H1 (cell line): ENCODE data around the gene CCSER2. TPM values are rescaled to one million over a fixed set of nuclear protein-coding genes. Genes with fewer than 3 reads are reported as not detected.

ENCODE experiments used
- CTCF ChIA-PET: fragments of 300-600 bp; sonication (Branson Sonifier 250); formaldehyde crosslinking; loops from one replicate; lab custom pipeline; 2021; ENCODE audit not compliant: partially characterized antibody; lab: Charles Lee
- POLR2A ChIA-PET: fragments of 300-600 bp; sonication (Branson Sonifier 250); formaldehyde crosslinking; loops from one replicate; lab custom pipeline; 2021; ENCODE audit warnings: inconsistent platforms; ENCODE audit not compliant: partially characterized antibody; lab: Charles Lee
- DNase-seq, 2 experiments: peaks; one replicate each; pipeline versions ENCODE4 v3.0.0 to v3.0.0-alpha.2; 2010 to 2022; ENCODE audit warnings: low spot score in 2 of 2, low read depth in 1 of 2, mixed read lengths in 1 of 2
- FAIRE-seq: peaks from 2 replicates; lab custom pipeline; 2011; peaks lifted over from hg19 to GRCh38; lab: Jason Lieb, UNC
- H2AFZ ChIP-seq: 2 replicates; pipeline ENCODE4 v1.8.1; 2012; ENCODE audit warnings: low read length, inconsistent platforms
- H2AK5ac ChIP-seq: 2 replicates; pipeline ENCODE4 v1.6.1; 2013; ENCODE audit warnings: low read depth, low read length
- H2BK120ac ChIP-seq: replicated peaks from 2 replicates; pipeline ENCODE3; 2013; ENCODE audit warnings: low read depth, low read length, inconsistent platforms
- H2BK12ac ChIP-seq: 2 replicates; pipeline ENCODE4 v1.6.1; 2013; ENCODE audit warnings: low read depth, low read length
- H2BK15ac ChIP-seq: 2 replicates; pipeline ENCODE4 v1.6.1; 2013; ENCODE audit warnings: low read length
- H2BK20ac ChIP-seq: 2 replicates; pipeline ENCODE4 v1.6.1; 2013; ENCODE audit warnings: low read length
- H2BK5ac ChIP-seq: 2 replicates; pipeline ENCODE4 v1.6.1; 2013; ENCODE audit warnings: low read depth, low read length
- H3K14ac ChIP-seq: 2 replicates; pipeline ENCODE4 v1.6.1; 2013; ENCODE audit warnings: inconsistent platforms; ENCODE audit not compliant: insufficient read length
- H3K18ac ChIP-seq: 2 replicates; pipeline ENCODE4 v1.6.1; 2013; ENCODE audit warnings: low read length; ENCODE audit errors: extremely low read depth
- H3K23ac ChIP-seq: 2 replicates; pipeline ENCODE4 v1.6.1; 2013; ENCODE audit warnings: inconsistent platforms; ENCODE audit not compliant: insufficient read length
- H3K23me2 ChIP-seq: 2 replicates; pipeline ENCODE4 v1.6.1; 2013; ENCODE audit warnings: low read depth, low read length
- H3K27ac ChIP-seq: 2 replicates; pipeline ENCODE4 v1.6.1; 2011; ENCODE audit warnings: low read depth, low read length, inconsistent platforms
- H3K27me3 ChIP-seq, 4 experiments: replicated peaks in 1 of 4; 1 replicate in 1 of 4; 2 replicates in 3 of 4; pipeline versions ENCODE4 v1.6.1 to v1.8.1; 2011 to 2013; ENCODE audit warnings: low read length in 3 of 4, mild to moderate bottlenecking in 3 of 4, inconsistent platforms in 2 of 4, mixed read lengths in 2 of 4, moderate library complexity in 1 of 4; ENCODE audit not compliant: control insufficient read depth in 3 of 4, insufficient read depth in 3 of 4; ENCODE audit errors: extremely low read depth in 1 of 4
- H3K36me3 ChIP-seq, 4 experiments: 2 replicates each; pipeline versions ENCODE4 v1.6.1 to v1.8.1; 2011 to 2013; ENCODE audit warnings: mild to moderate bottlenecking in 4 of 4, low read length in 3 of 4, moderate library complexity in 2 of 4, control low read depth in 1 of 4, inconsistent platforms in 1 of 4; ENCODE audit not compliant: insufficient read depth in 4 of 4, control insufficient read depth in 2 of 4
- H3K4ac ChIP-seq: replicated peaks from 2 replicates; pipeline ENCODE3; 2013; ENCODE audit warnings: low read length, low read depth, mixed read lengths, inconsistent platforms; ENCODE audit not compliant: insufficient read length
- H3K4me1 ChIP-seq, 4 experiments: replicated peaks in 1 of 4; 1 replicate in 1 of 4; 2 replicates in 3 of 4; pipeline versions ENCODE4 v1.6.1 to v1.8.1; 2011 to 2013; ENCODE audit warnings: low read length in 3 of 4, inconsistent platforms in 2 of 4, mixed read lengths in 1 of 4; ENCODE audit not compliant: insufficient read depth in 4 of 4, control insufficient read depth in 3 of 4
- H3K4me2 ChIP-seq, 2 experiments: 2 replicates each; pipeline versions ENCODE4 v1.6.1 to v1.8.1; 2011 to 2013; ENCODE audit warnings: low read depth in 2 of 2, low read length in 2 of 2, control low read depth in 1 of 2, inconsistent platforms in 1 of 2, mild to moderate bottlenecking in 1 of 2; ENCODE audit not compliant: insufficient read depth in 1 of 2
- H3K4me3 ChIP-seq, 4 experiments: fragments of 200-600, 300-600 bp in 1 of 4; sonication (generic), shearing (Covaris generic), sonication (Bioruptor Twin) in 1 of 4; 2 replicates each; pipeline versions ENCODE4 v1.5.1 to v1.8.1; 2011 to 2016; ENCODE audit warnings: low read length in 4 of 4, low read depth in 3 of 4, control low read depth in 2 of 4, inconsistent platforms in 2 of 4, mild to moderate bottlenecking in 2 of 4, mixed read lengths in 1 of 4, moderate library complexity in 1 of 4; ENCODE audit not compliant: insufficient read depth in 2 of 4; ENCODE audit errors: extremely low read depth in 1 of 4
- H3K56ac ChIP-seq: replicated peaks from 2 replicates; pipeline ENCODE3; 2013; ENCODE audit warnings: low read depth, mild to moderate bottlenecking, mixed read lengths, low read length, inconsistent platforms; ENCODE audit not compliant: insufficient read length
- H3K79me1 ChIP-seq: 2 replicates; pipeline ENCODE4 v1.6.1; 2013; ENCODE audit warnings: low read depth, low read length, control low read depth
- H3K79me2 ChIP-seq, 2 experiments: 2 replicates each; pipeline versions ENCODE4 v1.6.1 to v1.8.1; 2012 to 2013; ENCODE audit warnings: low read length in 2 of 2, mild to moderate bottlenecking in 2 of 2, inconsistent platforms in 1 of 2; ENCODE audit not compliant: insufficient read depth in 2 of 2, control insufficient read depth in 1 of 2
- H3K9ac ChIP-seq, 4 experiments: replicated peaks in 1 of 4; 1 replicate in 1 of 4; 2 replicates in 3 of 4; pipeline versions ENCODE4 v1.6.1 to v1.8.1; 2011 to 2013; ENCODE audit warnings: low read depth in 3 of 4, low read length in 3 of 4, control low read depth in 2 of 4, mild to moderate bottlenecking in 2 of 4, moderate library complexity in 2 of 4, inconsistent platforms in 1 of 4; ENCODE audit errors: extremely low read depth in 1 of 4
- H3K9me3 ChIP-seq, 2 experiments: 2 replicates each; pipeline versions ENCODE4 v1.6.1 to v1.8.1; 2012 to 2013; ENCODE audit warnings: mild to moderate bottlenecking in 2 of 2, moderate library complexity in 2 of 2, control low read depth in 1 of 2, inconsistent platforms in 1 of 2, low read depth in 1 of 2, low read length in 1 of 2, mixed read lengths in 1 of 2; ENCODE audit not compliant: insufficient read depth in 2 of 2
- H4K20me1 ChIP-seq, 2 experiments: replicated peaks in 1 of 2; 2 replicates each; pipeline versions ENCODE3 to v1.8.1; 2011 to 2013; ENCODE audit warnings: inconsistent platforms in 2 of 2, low read length in 2 of 2, mild to moderate bottlenecking in 1 of 2; ENCODE audit not compliant: insufficient read depth in 2 of 2, control insufficient read depth in 1 of 2
- H4K5ac ChIP-seq: 2 replicates; pipeline ENCODE4 v1.6.1; 2013; ENCODE audit warnings: low read length, low read depth, mixed read lengths, inconsistent platforms; ENCODE audit not compliant: insufficient read length
- H4K8ac ChIP-seq: 2 replicates; pipeline ENCODE4 v1.8.0; 2013; ENCODE audit warnings: mild to moderate bottlenecking, moderate library complexity, low read length, inconsistent platforms; ENCODE audit not compliant: insufficient read depth; ENCODE audit errors: extremely low read depth
- H4K91ac ChIP-seq: replicated peaks from 2 replicates; pipeline ENCODE3; 2013; ENCODE audit warnings: low read length, mixed read lengths, inconsistent platforms; ENCODE audit not compliant: insufficient read length
- BCL11A ChIP-seq, 2 experiments: IDR thresholded peaks; one replicate each; pipeline ENCODE4 v1.6.1; 2011; ENCODE audit warnings: low read depth in 2 of 2, low read length in 2 of 2, mild to moderate bottlenecking in 2 of 2
- HDAC2 ChIP-seq, 2 experiments: fragments of 300-600 bp in 1 of 2; sonication (generic) in 1 of 2; IDR thresholded peaks; 2 replicates each; pipeline ENCODE4 v1.6.1; 2011 to 2012; ENCODE audit warnings: low read depth in 2 of 2, low read length in 2 of 2, mild to moderate bottlenecking in 2 of 2, moderate library complexity in 2 of 2, borderline replicate concordance in 1 of 2, inconsistent platforms in 1 of 2
- HDAC6 ChIP-seq: IDR thresholded peaks from one replicate; pipeline ENCODE4 v1.7.1; 2012; ENCODE audit warnings: low read depth, mild to moderate bottlenecking, inconsistent platforms, low read length, moderate library complexity
- JUND ChIP-seq: IDR thresholded peaks from 2 replicates; pipeline ENCODE4 v1.6.1; 2011; ENCODE audit warnings: mild to moderate bottlenecking, improper control_type of control experiment, low read length
- RBBP5 ChIP-seq: IDR thresholded peaks from 2 replicates; pipeline ENCODE4 v1.7.1; 2012; ENCODE audit warnings: low read depth, mild to moderate bottlenecking, inconsistent platforms, low read length, moderate library complexity, borderline replicate concordance
- SAP30 ChIP-seq: fragments of 300-600 bp; sonication (generic); IDR thresholded peaks from 2 replicates; pipeline ENCODE4 v1.7.1; 2012; ENCODE audit warnings: low read length, moderate library complexity, mild to moderate bottlenecking, inconsistent platforms; ENCODE audit not compliant: insufficient read depth, insufficient replicate concordance
- SIN3A ChIP-seq, 2 experiments: IDR thresholded peaks in 1 of 2; conservative IDR thresholded peaks in 1 of 2; 2 replicates each; pipeline ENCODE4 v1.6.1; 2011 to 2012; ENCODE audit warnings: low read length in 2 of 2, improper control_type of control experiment in 1 of 2, low read depth in 1 of 2, mild to moderate bottlenecking in 1 of 2
- SIRT6 ChIP-seq: IDR thresholded peaks from one replicate; pipeline ENCODE4 v1.7.1; 2012; ENCODE audit warnings: low read length, inconsistent platforms
- SP4 ChIP-seq: IDR thresholded peaks from 2 replicates; pipeline ENCODE4 v1.6.1; 2012; ENCODE audit warnings: low read length, inconsistent platforms
- SRF ChIP-seq: IDR thresholded peaks from 2 replicates; pipeline ENCODE4 v1.6.1; 2011; ENCODE audit warnings: mild to moderate bottlenecking, low read depth, low read length, moderate library complexity
- SUZ12 ChIP-seq: fragments of 200-600 bp; sonication (generic); IDR thresholded peaks from 2 replicates; pipeline ENCODE4 v1.6.1; 2012; ENCODE audit warnings: mild to moderate bottlenecking, inconsistent platforms, low read length, moderate library complexity, mixed read lengths
- TAF1 ChIP-seq: IDR thresholded peaks from 2 replicates; pipeline ENCODE4 v1.6.1; 2011; ENCODE audit warnings: mild to moderate bottlenecking, low read depth, low read length
- TAF7 ChIP-seq: optimal IDR thresholded peaks from 2 replicates; pipeline ENCODE3; 2011; ENCODE audit warnings: low read depth, mild to moderate bottlenecking, inconsistent platforms, low read length, moderate library complexity, borderline replicate concordance
- WGBS, 2 experiments: shearing (Covaris generic) in 1 of 2; methylation state at CpG; one replicate each; pipeline versions ENCODE4 v1.1.6 to v1.1.7; 2013 to 2015; ENCODE audit warnings: low lambda C conversion rate in 2 of 2, mixed read lengths in 2 of 2, inconsistent platforms in 1 of 2, low coverage in 1 of 2, missing lambda C conversion rate in 1 of 2; ENCODE audit not compliant: insufficient replicate concordance in 2 of 2, insufficient coverage in 1 of 2, insufficient read length in 1 of 2; ENCODE audit errors: extremely low coverage in 1 of 2, missing lambda C conversion rate in 1 of 2; 5-methylcytosine and 5-hydroxymethylcytosine counted together
- polyA plus RNA-seq, 7 experiments: library from polyadenylated mRNA; depleted of rRNA in 3 of 7; stranded (reverse) in 5 of 7; unstranded in 2 of 7; fragments of >200 nt in 5 of 7; fragments of 200-250 nt in 2 of 7; gene quantifications; 1 replicate in 5 of 7; 2 replicates in 1 of 7; 4 replicates in 1 of 7; pipeline versions ENCODE4 v1.2.1 to v1.2.3, GENCODE V29; 2011 to 2013; ENCODE audit warnings: missing spikeins in 2 of 7, mixed read lengths in 2 of 7
- total RNA-seq: library from RNA; stranded (reverse); fragmentation: NEBNext Ultra II Directional; extraction: Animal tissue kit (Norgen Biotek cat#: 25700); gene quantifications from 2 replicates; pipeline ENCODE4 v1.2.1, GENCODE V29; 2021

CCSER2 gene
- total and polyA plus RNA-seq, 2 of the 8 experiments (the other 6 are each of a cell fraction or from before 2014, with no cell fraction given): 6.9 to 30.5 TPM

DNA sequence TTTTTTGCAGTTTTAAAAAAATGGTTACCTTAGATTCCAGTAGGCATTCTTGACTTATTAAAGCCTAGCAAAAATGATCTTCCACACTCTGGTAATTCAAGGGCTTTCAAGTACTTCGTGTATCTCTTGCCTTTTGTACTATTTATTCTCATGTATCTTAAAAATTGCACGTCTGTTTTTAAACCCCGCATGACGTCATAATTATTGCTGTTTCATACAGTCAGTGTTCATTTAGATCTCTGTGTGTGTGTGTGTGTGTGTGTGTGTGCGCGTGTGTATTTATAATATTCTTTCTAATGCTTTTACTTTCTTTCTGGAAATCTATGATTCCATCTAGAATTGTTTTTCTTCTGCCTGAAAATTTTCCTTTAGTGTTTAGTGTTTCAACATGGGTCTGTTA is 234.2 kb downstream of the CCSER2 start:
- Histone ChIP-seq H3K23ac (no peak overlapping the region), H2BK20ac (no peak overlapping the region), H4K5ac (no peak overlapping the region), H4K20me1 (no peaks in the 10 kb centered on the region), H3K9ac (no peak overlapping the region), H3K14ac (no peak overlapping the region), H3K4me2 (no peak overlapping the region), H3K79me1 (no peaks in the 10 kb centered on the region), H3K27ac (no peak overlapping the region), H2BK120ac (no peak overlapping the region), H3K4ac (no peak overlapping the region), H3K27me3 (no peaks in the 10 kb centered on the region), H3K18ac (no peak overlapping the region), H4K8ac (no peak overlapping the region), H3K4me3 (no peak overlapping the region), H3K23me2 (no peaks in the 10 kb centered on the region), H3K9me3 (no peaks in the 10 kb centered on the region), H3K56ac (no peak overlapping the region), H4K91ac (no peak overlapping the region), H3K36me3 (peaks cover 0 to 3% (median 0%) of the 10 kb centered on the region in 4 experiments; a peak in 1 of 8 replicates), H3K79me2 (no peaks in the 10 kb centered on the region), H2AK5ac (no peak overlapping the region), H2BK5ac (no peak overlapping the region), H2BK15ac (no peak overlapping the region), H3K4me1 (peaks cover 0 to 5% (median 3%) of the 10 kb centered on the region in 4 experiments; a peak in 3 of 7 replicates), H2AFZ (no peak overlapping the region), H2BK12ac (no peak overlapping the region)
- CTCF ChIA-PET: interaction anchor here (0.9 to 4.2 kb wide), 7 partner anchors 10 to 188 kb away, joined by 3 to 18 read pairs (median 5); no protein-coding TSS in a partner anchor
- no peak for DNase-seq
- POLR2A ChIA-PET: no interaction called here
- no peak for TF ChIP-seq SIRT6
- TF ChIP-seq SRF: no peak
- no peak for TF ChIP-seq SAP30
- TF ChIP-seq JUND: no peak
- TF ChIP-seq TAF7: no peak
- TF ChIP-seq TAF1: no peak
- TF ChIP-seq HDAC6: no peak
- TF ChIP-seq HDAC2 (IDR thresholded peaks at IDR 0.05; ENCODE audit: borderline replicate concordance in 1 of 2, low read depth in 2 of 2, low read length in 2 of 2): no peak
- TF ChIP-seq RBBP5: no peak
- no peak for TF ChIP-seq SIN3A (conservative IDR thresholded peaks at IDR 0.05 in 1 of 2, IDR thresholded peaks at IDR 0.05 in 1 of 2; ENCODE audit: low read depth in 1 of 2, low read length in 2 of 2)
- TF ChIP-seq SP4: no peak
- TF ChIP-seq BCL11A (IDR thresholded peaks at IDR 0.05; ENCODE audit: low read depth in 2 of 2, low read length in 2 of 2): no peak
- no peak for TF ChIP-seq SUZ12
- 84% methylated on average over 6 of the region's 6 CpGs; no CpG with 5 or more reads in 1 of the 2 experiments for WGBS, 2 experiments
- FAIRE-seq: no peak
